Measurements from ENCODE around the gene LRRC10.

The LRRC10 gene

DNA sequence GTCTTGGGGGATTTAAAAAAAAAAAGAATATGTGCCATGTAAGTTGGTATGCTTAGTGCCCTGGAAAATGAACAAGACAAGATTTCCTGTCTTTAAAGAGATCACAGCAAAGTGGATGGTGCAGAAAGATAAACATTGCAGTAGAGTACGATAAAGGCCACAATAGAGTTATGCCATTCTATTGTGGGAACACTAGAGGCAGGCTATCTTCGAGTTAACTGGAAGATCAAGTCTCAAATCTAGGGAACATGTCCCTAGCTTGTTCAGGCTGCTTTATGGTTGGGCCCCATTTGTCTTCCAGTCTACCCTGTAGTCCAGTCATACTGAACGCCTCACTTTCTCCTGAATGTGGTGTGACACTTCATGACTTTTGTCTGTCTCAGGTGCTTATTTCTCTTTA is 44.1 kb downstream of the LRRC10 start:
- DNase-seq = no peak

DNA sequence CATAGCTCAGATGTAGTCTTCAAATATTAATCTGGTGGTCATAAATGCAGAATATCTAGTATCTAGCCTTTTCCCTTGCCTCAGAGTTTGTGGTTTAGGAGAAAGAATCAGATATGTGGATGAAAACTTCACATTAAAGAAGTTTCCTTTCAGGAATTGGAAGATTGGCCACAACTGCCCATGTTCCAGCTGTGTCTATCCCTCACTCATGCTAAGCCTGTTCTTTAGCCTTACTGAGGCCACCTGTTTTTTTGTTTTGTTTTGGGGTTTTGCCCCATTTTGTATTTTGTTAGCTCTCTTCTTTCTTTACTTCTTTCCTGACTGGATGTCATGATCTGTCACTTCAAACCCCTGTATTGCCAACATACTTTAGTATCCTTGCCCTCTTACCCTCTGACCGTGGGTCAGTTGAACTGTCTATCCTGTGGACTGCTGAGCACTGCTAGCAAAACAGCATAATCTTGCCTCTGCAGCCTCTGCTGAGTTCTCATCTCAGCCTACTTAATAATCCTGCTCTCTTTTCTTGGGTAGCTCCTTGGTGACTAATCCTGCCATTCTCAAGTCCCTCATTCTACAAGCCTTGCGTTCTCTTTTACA is 47.4 kb downstream of the LRRC10 start:
- DNase-seq = no peak
